HepG2 (cell line): ENCODE measurements around the gene DQX1. TPM values are rescaled to one million over a fixed set of nuclear protein-coding genes. Genes with fewer than 3 reads are reported as not detected.
A peak's percentile ranks its signal among the peaks of the same experiment; 100 is the strongest.

Experiments
- AHR ChIP-seq: IDR thresholded peaks from 2 replicates; pipeline ENCODE4 v1.6.1; 2018; ENCODE audit warnings: missing genetic modification reagents, missing compliant biosample characterization
- CCDC6 ChIP-seq: sonication (generic); formaldehyde crosslinking; IDR thresholded peaks from 2 replicates; pipeline ENCODE4 v1.8.1; 2022; ENCODE audit warnings: mild to moderate bottlenecking, missing genetic modification reagents, moderate library complexity
- ESRRA ChIP-seq: sonication (generic); formaldehyde crosslinking; IDR thresholded peaks from 2 replicates; pipeline ENCODE4 v1.5.1; 2020; ENCODE audit warnings: mild to moderate bottlenecking, low read depth, missing genetic modification reagents
- KDM2A ChIP-seq: sonication (generic); formaldehyde crosslinking; IDR thresholded peaks from 2 replicates; pipeline ENCODE4 v1.4.0; 2020; ENCODE audit warnings: low read depth, missing genetic modification reagents, borderline replicate concordance
- KLF12 ChIP-seq: sonication (generic); formaldehyde crosslinking; IDR thresholded peaks from 2 replicates; pipeline ENCODE4 v1.4.0; 2020; ENCODE audit warnings: missing genetic modification reagents, borderline replicate concordance
- LCORL ChIP-seq, 2 experiments: fragments of 450-650 bp in 1 of 2; sonication (generic) in 1 of 2; formaldehyde crosslinking in 1 of 2; IDR thresholded peaks; 2 replicates each; pipeline versions ENCODE4 v1.5.0 to v1.6.1; 2017 to 2020; ENCODE audit warnings: antibody characterized with exemption in 1 of 2, missing genetic modification reagents in 1 of 2
- MATR3 ChIP-seq: sonication (generic); formaldehyde crosslinking; IDR thresholded peaks from 2 replicates; pipeline ENCODE4 v1.4.0; 2020; ENCODE audit warnings: missing genetic modification reagents
- MYPOP ChIP-seq: sonication (generic); formaldehyde crosslinking; IDR thresholded peaks from 2 replicates; pipeline ENCODE4 v1.8.1; 2023; ENCODE audit warnings: mild to moderate bottlenecking, moderate library complexity, missing genetic modification reagents
- NFKB2 ChIP-seq: sonication (generic); formaldehyde crosslinking; IDR thresholded peaks from 2 replicates; pipeline ENCODE4 v1.4.0; 2020; ENCODE audit warnings: missing genetic modification reagents, borderline replicate concordance
- ZBTB7B ChIP-seq: sonication (generic); formaldehyde crosslinking; IDR thresholded peaks from 2 replicates; pipeline ENCODE4 v1.4.0; 2020; ENCODE audit warnings: missing genetic modification reagents
- ZMYM4 ChIP-seq: sonication (generic); formaldehyde crosslinking; IDR thresholded peaks from 2 replicates; pipeline ENCODE4 v1.8.1; 2023; ENCODE audit warnings: mild to moderate bottlenecking, missing genetic modification reagents
- ZNF207 ChIP-seq: fragments of 450-650 bp; IDR thresholded peaks from 2 replicates; pipeline ENCODE4 v1.6.1; 2016; ENCODE audit warnings: antibody characterized with exemption, borderline replicate concordance
- ZNF296 ChIP-seq: sonication (generic); formaldehyde crosslinking; conservative IDR thresholded peaks from 2 replicates; pipeline ENCODE4 v1.5.0; 2020; ENCODE audit warnings: mild to moderate bottlenecking, missing genetic modification reagents
- ZNF329 ChIP-seq: sonication (generic); formaldehyde crosslinking; IDR thresholded peaks from 2 replicates; pipeline ENCODE4 v1.9.0; 2021; ENCODE audit warnings: low read depth, mild to moderate bottlenecking, missing genetic modification reagents
- ZNF543 ChIP-seq: sonication (generic); formaldehyde crosslinking; IDR thresholded peaks from 2 replicates; pipeline ENCODE4 v1.4.0; 2020; ENCODE audit warnings: mild to moderate bottlenecking, missing genetic modification reagents
- ZNF550 ChIP-seq: sonication (generic); formaldehyde crosslinking; IDR thresholded peaks from 2 replicates; pipeline ENCODE4 v1.4.0; 2020; ENCODE audit warnings: mild to moderate bottlenecking, missing genetic modification reagents, borderline replicate concordance
- ZNF562 ChIP-seq: sonication (generic); formaldehyde crosslinking; IDR thresholded peaks from 2 replicates; pipeline ENCODE4 v1.8.0; 2022; ENCODE audit warnings: missing genetic modification reagents, borderline replicate concordance
- ZNF605 ChIP-seq: sonication (generic); formaldehyde crosslinking; IDR thresholded peaks from 2 replicates; pipeline ENCODE4 v1.8.0; 2022; ENCODE audit warnings: mild to moderate bottlenecking, missing genetic modification reagents
- ZNF704 ChIP-seq: sonication (generic); formaldehyde crosslinking; IDR thresholded peaks from 2 replicates; pipeline ENCODE4 v1.8.1; 2023; ENCODE audit warnings: mild to moderate bottlenecking, inconsistent platforms, moderate library complexity, missing genetic modification reagents, borderline replicate concordance
- ZNF749 ChIP-seq: sonication (generic); formaldehyde crosslinking; IDR thresholded peaks from 2 replicates; pipeline ENCODE4 v1.8.0; 2022; ENCODE audit warnings: mild to moderate bottlenecking, missing genetic modification reagents, moderate library complexity, borderline replicate concordance
- polyA plus RNA-seq, 8 experiments: library from polyadenylated mRNA; depleted of rRNA in 3 of 8; stranded (reverse) in 7 of 8; unstranded in 1 of 8; fragments of >200 nt; fragmentation: Illumina TruSeq in 4 of 8; extraction: Trizol in 4 of 8; gene quantifications; 2 replicates each; pipeline versions ENCODE4 v1.2.1 to v1.2.3, GENCODE V29; 2011 to 2016; ENCODE audit warnings: low read depth in 4 of 8, missing spikeins in 1 of 8, mixed read lengths in 1 of 8; ENCODE audit not compliant: insufficient read depth in 1 of 8
- total RNA-seq, 5 experiments: library from RNA; depleted of rRNA; stranded (reverse); fragments of >200 nt; fragmentation: Illumina TruSeq; extraction: Trizol; gene quantifications; 2 replicates each; pipeline ENCODE4 v1.2.3, GENCODE V29; 2016; ENCODE audit warnings: low read depth in 1 of 5
- TF ChIP-seq, protein P1 (sequence below): conservative IDR thresholded peaks from 2 replicates; pipeline ENCODE4 v1.6.1; 2018; ENCODE audit warnings: missing genetic modification reagents
- TF ChIP-seq, protein P2 (sequence below): sonication (generic); formaldehyde crosslinking; IDR thresholded peaks from 2 replicates; pipeline ENCODE4 v1.8.1; 2022; ENCODE audit warnings: low read depth, mild to moderate bottlenecking, missing genetic modification reagents

The DQX1 gene
- total and polyA plus RNA-seq, 2 of the 13 experiments (the other 11 are each of a cell fraction or from before 2014, with no cell fraction given) = 27.6 to 89.8 TPM

DNA sequence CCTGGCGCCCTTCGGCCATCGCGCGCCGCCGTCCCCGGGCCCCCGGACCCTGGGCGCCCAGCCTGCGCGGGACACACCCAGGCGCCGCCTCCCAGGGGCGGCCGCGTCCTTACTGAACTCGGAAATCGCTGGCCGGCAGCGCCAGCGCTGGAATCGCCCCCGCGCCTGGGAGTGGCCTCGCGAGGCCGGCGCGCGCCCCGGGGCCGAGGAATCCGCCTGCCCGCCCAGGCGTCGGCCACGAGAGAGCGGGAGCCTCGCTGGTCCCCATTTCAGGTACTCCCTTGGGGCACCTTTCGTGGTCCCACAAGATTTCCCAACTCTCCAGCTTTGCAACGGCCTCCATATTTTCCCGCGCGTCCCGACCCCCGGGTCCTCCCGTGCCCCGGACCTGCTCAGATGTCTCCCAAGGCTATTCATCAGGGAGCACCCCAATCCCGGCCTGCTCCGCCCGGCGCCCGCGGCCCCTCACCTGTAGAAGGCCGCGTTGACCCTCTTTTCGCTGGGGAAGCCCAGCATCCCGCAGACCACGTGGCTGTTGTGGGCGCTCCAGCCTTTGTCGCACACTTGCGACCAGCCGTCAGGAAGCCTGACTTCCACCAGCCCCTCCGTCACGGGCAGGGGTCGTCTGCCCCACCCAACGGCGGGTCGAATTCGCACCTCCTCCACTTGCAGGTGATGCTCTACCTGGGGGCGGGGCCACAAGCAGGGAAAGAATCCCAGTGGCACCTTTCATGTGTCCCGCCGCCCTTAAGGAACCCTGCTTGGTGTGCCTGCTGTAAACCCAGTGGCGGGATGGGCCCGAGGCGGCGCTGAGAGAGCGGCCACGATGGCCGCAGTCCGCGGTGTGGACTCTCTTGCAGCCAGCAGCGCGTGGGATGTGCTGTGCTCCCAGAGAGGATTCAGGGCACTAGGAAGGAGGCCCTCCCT is 23.1 kb upstream of the DQX1 start (continued):
- TF ChIP-seq NFKB2 (CRISPR knock-in tag) (peak; percentile 52), ZNF749 (CRISPR knock-in tag) (0 out of 2 replicates have a peak, but pooled peaks have one; percentile 49), ZNF543 (CRISPR knock-in tag) (peak; percentile 41; the same call in 1 of the 2 replicates), ZMYM4 (0 out of 2 replicates have a peak, but pooled peaks have one; percentile 32), MYPOP (CRISPR knock-in tag) (peak; percentile 82), ZNF704 (CRISPR knock-in tag) (0 out of 2 replicates have a peak, but pooled peaks have one; percentile 59), AHR (CRISPR knock-in tag) (no peak), ESRRA (CRISPR knock-in tag) (0 out of 2 replicates have a peak, but pooled peaks have one; percentile 18), ZNF550 (CRISPR knock-in tag) (no peak), ZBTB7B (peak; percentile 45; the same call in 1 of the 2 replicates), ZNF207 (no peak), MATR3 (CRISPR knock-in tag) (no peak), ZNF605 (CRISPR knock-in tag) (0 out of 2 replicates have a peak, but pooled peaks have one; percentile 31), CCDC6 (peak; percentile 37; the same call in 1 of the 2 replicates), KLF12 (CRISPR knock-in tag) (no peak), LCORL (IDR thresholded peaks at IDR 0.05) (no peak), LCORL (CRISPR knock-in tag; IDR thresholded peaks at IDR 0.05) (peak; percentile 3), ZNF329 (CRISPR knock-in tag) (0 out of 2 replicates have a peak, but pooled peaks have one; percentile 0), KDM2A (CRISPR knock-in tag) (peak; percentile 50), ZNF296 (0 out of 2 replicates have a peak, but pooled peaks have one; percentile 30), ZNF562 (CRISPR knock-in tag) (no peak)
- TF ChIP-seq, protein P1, sequence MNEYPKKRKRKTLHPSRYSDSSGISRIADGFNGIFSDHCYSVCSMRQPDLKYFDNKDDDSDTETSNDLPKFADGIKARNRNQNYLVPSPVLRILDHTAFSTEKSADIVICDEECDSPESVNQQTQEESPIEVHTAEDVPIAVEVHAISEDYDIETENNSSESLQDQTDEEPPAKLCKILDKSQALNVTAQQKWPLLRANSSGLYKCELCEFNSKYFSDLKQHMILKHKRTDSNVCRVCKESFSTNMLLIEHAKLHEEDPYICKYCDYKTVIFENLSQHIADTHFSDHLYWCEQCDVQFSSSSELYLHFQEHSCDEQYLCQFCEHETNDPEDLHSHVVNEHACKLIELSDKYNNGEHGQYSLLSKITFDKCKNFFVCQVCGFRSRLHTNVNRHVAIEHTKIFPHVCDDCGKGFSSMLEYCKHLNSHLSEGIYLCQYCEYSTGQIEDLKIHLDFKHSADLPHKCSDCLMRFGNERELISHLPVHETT (CRISPR knock-in tag) = peak; percentile 49; the same call in 1 of the 2 replicates
- TF ChIP-seq, protein P2, sequence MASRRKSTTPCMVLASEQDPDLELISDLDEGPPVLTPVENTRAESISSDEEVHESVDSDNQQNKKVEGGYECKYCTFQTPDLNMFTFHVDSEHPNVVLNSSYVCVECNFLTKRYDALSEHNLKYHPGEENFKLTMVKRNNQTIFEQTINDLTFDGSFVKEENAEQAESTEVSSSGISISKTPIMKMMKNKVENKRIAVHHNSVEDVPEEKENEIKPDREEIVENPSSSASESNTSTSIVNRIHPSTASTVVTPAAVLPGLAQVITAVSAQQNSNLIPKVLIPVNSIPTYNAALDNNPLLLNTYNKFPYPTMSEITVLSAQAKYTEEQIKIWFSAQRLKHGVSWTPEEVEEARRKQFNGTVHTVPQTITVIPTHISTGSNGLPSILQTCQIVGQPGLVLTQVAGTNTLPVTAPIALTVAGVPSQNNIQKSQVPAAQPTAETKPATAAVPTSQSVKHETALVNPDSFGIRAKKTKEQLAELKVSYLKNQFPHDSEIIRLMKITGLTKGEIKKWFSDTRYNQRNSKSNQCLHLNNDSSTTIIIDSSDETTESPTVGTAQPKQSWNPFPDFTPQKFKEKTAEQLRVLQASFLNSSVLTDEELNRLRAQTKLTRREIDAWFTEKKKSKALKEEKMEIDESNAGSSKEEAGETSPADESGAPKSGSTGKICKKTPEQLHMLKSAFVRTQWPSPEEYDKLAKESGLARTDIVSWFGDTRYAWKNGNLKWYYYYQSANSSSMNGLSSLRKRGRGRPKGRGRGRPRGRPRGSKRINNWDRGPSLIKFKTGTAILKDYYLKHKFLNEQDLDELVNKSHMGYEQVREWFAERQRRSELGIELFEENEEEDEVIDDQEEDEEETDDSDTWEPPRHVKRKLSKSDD (CRISPR knock-in tag) = peak; percentile 77
